GM23248 (cell line): ENCODE data around the gene PLEKHJ1. TPM values are rescaled to one million over a fixed set of nuclear protein-coding genes. Genes with fewer than 3 reads are reported as not detected.

Source experiments
- DNase-seq: peaks from one replicate; pipeline ENCODE4 v3.0.0-alpha.2; 2015
- H2AFZ ChIP-seq: fragments of 200-600 bp; sonication (generic); 2 replicates; pipeline ENCODE4 v1.6.1; 2016; ENCODE audit warnings: antibody characterized with exemption
- H3F3A ChIP-seq: fragments of 200-600 bp; sonication (generic); 2 replicates; pipeline ENCODE4 v1.6.1; 2016; ENCODE audit warnings: mild to moderate bottlenecking, antibody characterized with exemption, mixed run types; ENCODE audit not compliant: insufficient read depth
- H3K27ac ChIP-seq: fragments of 200-600 bp; sonication (generic); 2 replicates; pipeline ENCODE4 v1.5.1; 2016; ENCODE audit warnings: mild to moderate bottlenecking
- H3K27me3 ChIP-seq: fragments of 200-600 bp; sonication (generic); replicated peaks from 2 replicates; pipeline ENCODE4 v1.6.1; 2016; ENCODE audit warnings: mild to moderate bottlenecking; ENCODE audit not compliant: insufficient read depth
- H3K36me3 ChIP-seq: fragments of 200-600 bp; sonication (generic); 2 replicates; pipeline ENCODE4 v1.6.1; 2016; ENCODE audit warnings: low read depth, mild to moderate bottlenecking
- H3K4me1 ChIP-seq: fragments of 200-600 bp; sonication (generic); 2 replicates; pipeline ENCODE4 v1.6.1; 2016; ENCODE audit warnings: mild to moderate bottlenecking; ENCODE audit not compliant: insufficient read depth
- H3K4me2 ChIP-seq: fragments of 200-600 bp; sonication (generic); one replicate; pipeline ENCODE4 v1.6.1; 2016; ENCODE audit warnings: mild to moderate bottlenecking; ENCODE audit not compliant: unreplicated experiment
- H3K4me3 ChIP-seq: fragments of 200-600 bp; sonication (generic); 2 replicates; pipeline ENCODE4 v1.5.1; 2016; ENCODE audit warnings: mild to moderate bottlenecking
- H3K79me2 ChIP-seq: fragments of 200-600 bp; sonication (generic); 2 replicates; pipeline ENCODE4 v1.6.1; 2016; ENCODE audit warnings: mild to moderate bottlenecking; ENCODE audit not compliant: insufficient read depth
- H3K9ac ChIP-seq: fragments of 200-600 bp; sonication (generic); 2 replicates; pipeline ENCODE4 v1.6.1; 2016; ENCODE audit warnings: mild to moderate bottlenecking
- H3K9me2 ChIP-seq: fragments of 200-600 bp; sonication (generic); 2 replicates; pipeline ENCODE4 v1.6.1; 2016; ENCODE audit warnings: mixed run types, mild to moderate bottlenecking, moderate library complexity; ENCODE audit not compliant: insufficient read depth
- H3K9me3 ChIP-seq: fragments of 200-600 bp; sonication (generic); one replicate; pipeline ENCODE4 v1.6.1; 2017; ENCODE audit warnings: low read depth
- H4K20me1 ChIP-seq: fragments of 200-600 bp; sonication (generic); 2 replicates; pipeline ENCODE4 v1.6.0; 2016; ENCODE audit not compliant: insufficient read depth
- EZH2 ChIP-seq: fragments of 200-600 bp; sonication (generic); IDR thresholded peaks from 2 replicates; pipeline ENCODE4 v1.6.1; 2018; ENCODE audit warnings: antibody characterized with exemption, mild to moderate bottlenecking; ENCODE audit not compliant: insufficient read depth, poor library complexity, severe bottlenecking
- EZH2phosphoT487 ChIP-seq: fragments of 200-600 bp; sonication (generic); IDR thresholded peaks from 2 replicates; pipeline ENCODE4 v1.6.1; 2018; ENCODE audit warnings: antibody characterized with exemption, moderate library complexity, mild to moderate bottlenecking, low read depth; ENCODE audit not compliant: insufficient read depth
- WGBS, 2 experiments: methylation state at CpG; one replicate each; pipeline ENCODE4 v1.1.6; 2015 to 2017; ENCODE audit warnings: low lambda C conversion rate in 2 of 2, low coverage in 1 of 2; ENCODE audit errors: missing lambda C conversion rate in 2 of 2; 5-methylcytosine and 5-hydroxymethylcytosine counted together
- in situ Hi-C: fragments of 300-500 bp; cut with MboI; formaldehyde crosslinking; loops from 2 replicates; pipeline ENCODE4 v1.15.0; 2020
- polyA plus RNA-seq: library from polyadenylated mRNA; unstranded; fragments of >200 nt; fragmentation: Nextera tagmentation; extraction: Ambion mirVana; gene quantifications from 2 replicates; pipeline ENCODE4 v1.2.1, GENCODE V29; 2016
- total RNA-seq: library from RNA; depleted of rRNA; stranded (reverse); fragments of >200 nt; shearing (Covaris generic); gene quantifications from 2 replicates; pipeline ENCODE4 v1.2.3, GENCODE V29; 2014

Gene PLEKHJ1
- total and polyA plus RNA-seq, 2 experiments from 2014 or later: 62.3 to 68.3 TPM

DNA sequence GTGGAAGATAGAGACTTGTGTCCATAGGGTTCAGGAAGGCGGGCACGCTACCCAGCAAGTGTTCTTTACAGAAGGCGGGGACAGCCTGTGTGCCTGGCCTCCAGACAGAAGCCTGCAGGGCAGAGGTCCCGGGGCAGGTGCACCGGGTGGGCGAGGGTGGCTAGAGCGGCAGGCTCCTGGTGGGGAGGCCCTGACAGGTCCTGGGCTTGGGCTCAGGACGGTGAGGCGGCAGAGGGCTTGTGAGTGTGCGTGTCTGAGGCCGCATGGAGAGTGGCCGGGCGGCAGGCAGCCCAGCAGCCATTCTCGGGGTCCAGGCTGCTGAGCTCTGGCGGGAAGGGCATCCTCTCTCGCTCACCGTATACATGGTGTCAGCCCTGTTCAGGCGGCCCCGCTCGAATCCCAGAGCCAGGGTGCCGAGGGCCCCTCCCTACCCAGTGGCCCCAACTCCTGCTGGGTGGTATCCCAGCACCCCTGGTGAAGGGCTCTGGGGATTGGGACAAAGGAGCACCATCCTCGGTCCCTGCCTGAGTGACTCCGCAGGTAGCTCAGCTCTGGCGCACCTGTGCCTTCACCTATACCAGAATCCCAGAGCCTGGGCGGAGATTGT is 10.0 kb upstream of the PLEKHJ1 start:
- 92% methylated on average over 24 of the region's 25 CpGs for WGBS, 2 experiments
- H3K9ac ChIP-seq: no peak overlapping the region
- peaks cover 53% of the 10 kb centered on the region for H3K79me2 ChIP-seq
- no peak overlapping the region for H3K4me2 ChIP-seq
- H4K20me1 ChIP-seq: 0 out of 2 replicates have a peak, but pooled peaks cover 2% of the 10 kb centered on the region
- H3K9me3 ChIP-seq: no peaks in the 10 kb centered on the region
- H3K4me3 ChIP-seq: no peak overlapping the region
- peaks cover 3% of the 10 kb centered on the region; the same call in 1 of the 2 replicates for H3K4me1 ChIP-seq
- H3K36me3 ChIP-seq: peaks cover 20% of the 10 kb centered on the region; the same call in 1 of the 2 replicates
- H2AFZ ChIP-seq: no peak overlapping the region
- no peak overlapping the region for H3K27ac ChIP-seq
- peaks cover 8% of the 10 kb centered on the region for H3K27me3 ChIP-seq
- TF ChIP-seq EZH2phosphoT487: no peak
- TF ChIP-seq EZH2: no peak
- in situ Hi-C loops: no loop called here
- no peaks in the 10 kb centered on the region for H3K9me2 ChIP-seq
- no peak for DNase-seq
- no peaks in the 10 kb centered on the region; the same call in 1 of the 2 replicates for H3F3A ChIP-seq

DNA sequence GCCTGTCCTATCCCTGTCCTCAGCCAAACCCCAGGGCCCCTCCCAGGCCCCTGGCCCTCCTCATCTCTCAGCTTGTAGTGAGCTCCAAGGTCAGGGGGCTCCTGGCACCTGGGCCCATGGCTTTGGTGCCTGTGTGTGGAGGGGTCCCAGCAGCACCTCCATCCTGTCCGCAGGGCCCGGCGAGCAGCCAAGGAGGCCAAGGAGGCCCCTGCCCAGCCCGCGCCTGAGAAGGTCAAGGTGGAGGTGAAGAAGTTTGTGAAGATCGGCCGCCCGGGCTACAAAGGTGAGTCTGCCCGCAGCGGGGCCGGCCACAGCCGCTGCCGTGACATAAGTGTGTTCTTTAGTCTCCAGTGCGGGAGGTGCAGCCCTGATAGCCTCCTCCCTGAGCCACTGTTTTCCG is 9.1 kb upstream of the PLEKHJ1 start:
- 98 to 100% methylated on average over 15 of the region's 15 CpGs for WGBS, 2 experiments
- in situ Hi-C loops: no loop called here
- TF ChIP-seq EZH2phosphoT487: no peak
- no peak for TF ChIP-seq EZH2
- H3K9me2 ChIP-seq: no peaks in the 10 kb centered on the region
- peaks cover 5% of the 10 kb centered on the region for H3K27me3 ChIP-seq
- no peaks in the 10 kb centered on the region for H3K9me3 ChIP-seq
- H3K4me3 ChIP-seq: no peak overlapping the region
- peaks cover 61% of the 10 kb centered on the region for H3K79me2 ChIP-seq
- no peak overlapping the region for H3K9ac ChIP-seq
- DNase-seq: no peak
- no peaks in the 10 kb centered on the region; the same call in 1 of the 2 replicates for H3F3A ChIP-seq
- no peak overlapping the region for H2AFZ ChIP-seq
- peaks cover 12% of the 10 kb centered on the region for H3K4me1 ChIP-seq
- H4K20me1 ChIP-seq: 0 out of 2 replicates have a peak, but pooled peaks cover 6% of the 10 kb centered on the region
- H3K36me3 ChIP-seq: peaks cover 20% of the 10 kb centered on the region; the same call in 1 of the 2 replicates
- H3K4me2 ChIP-seq: no peak overlapping the region
- no peak overlapping the region for H3K27ac ChIP-seq

DNA sequence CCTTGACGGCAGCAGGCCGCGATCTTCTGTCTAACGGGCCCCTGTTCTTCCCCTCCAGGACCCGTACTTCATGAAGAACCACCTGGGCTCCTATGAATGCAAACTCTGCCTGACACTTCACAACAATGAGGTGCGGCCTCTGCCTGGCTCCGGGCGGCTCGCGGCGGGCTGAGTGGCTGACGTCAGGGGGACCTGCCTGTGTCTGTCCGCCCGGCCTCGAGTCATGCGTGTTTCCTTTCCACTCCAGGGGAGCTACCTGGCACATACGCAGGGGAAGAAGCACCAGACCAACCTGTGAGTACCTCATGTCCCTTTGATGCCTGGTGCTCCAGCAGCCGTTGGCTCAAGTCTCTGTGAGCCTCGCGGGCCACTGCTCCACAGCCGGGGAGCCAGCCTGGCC is 8.4 kb upstream of the PLEKHJ1 start:
- H3K9me3 ChIP-seq: no peaks in the 10 kb centered on the region
- H3K9ac ChIP-seq: no peak overlapping the region
- peaks cover 69% of the 10 kb centered on the region for H3K79me2 ChIP-seq
- no peak for DNase-seq
- TF ChIP-seq EZH2: no peak
- no peak for TF ChIP-seq EZH2phosphoT487
- H3K4me1 ChIP-seq: peaks cover 14% of the 10 kb centered on the region
- H3K4me2 ChIP-seq: no peak overlapping the region
- no peaks in the 10 kb centered on the region for H3K27me3 ChIP-seq
- in situ Hi-C loops: no loop called here
- no peak overlapping the region for H3K27ac ChIP-seq
- 0 out of 2 replicates have a peak, but pooled peaks cover 6% of the 10 kb centered on the region for H4K20me1 ChIP-seq
- H3K4me3 ChIP-seq: no peak overlapping the region
- no peaks in the 10 kb centered on the region for H3K9me2 ChIP-seq
- H3K36me3 ChIP-seq: peaks cover 20% of the 10 kb centered on the region; the same call in 1 of the 2 replicates
- 91 to 92% methylated on average over 19 to 21 of the region's 21 CpGs for WGBS, 2 experiments
- peaks cover under 1% of the 10 kb centered on the region; the same call in 1 of the 2 replicates for H3F3A ChIP-seq
- H2AFZ ChIP-seq: no peak overlapping the region

DNA sequence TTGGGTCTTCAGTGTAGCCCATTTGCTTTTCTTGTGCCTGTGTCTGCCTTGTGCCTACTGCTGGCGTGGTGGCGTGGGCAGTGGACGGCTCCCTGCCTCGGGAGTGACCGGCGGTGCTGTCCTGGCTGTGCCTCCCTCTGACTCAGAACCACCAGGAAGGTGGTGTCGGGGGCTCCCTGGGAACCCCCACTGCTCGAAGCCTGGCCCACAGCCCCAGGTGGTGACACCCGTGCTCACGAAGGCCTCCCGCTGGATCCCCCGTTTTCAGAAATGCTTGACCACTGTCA is 7.9 kb upstream of the PLEKHJ1 start:
- peaks cover 14% of the 10 kb centered on the region for H3K4me1 ChIP-seq
- H3K27ac ChIP-seq: no peak overlapping the region
- no peaks in the 10 kb centered on the region for H3K9me3 ChIP-seq
- H3K27me3 ChIP-seq: no peaks in the 10 kb centered on the region
- no peak overlapping the region for H3K4me3 ChIP-seq
- no peak for TF ChIP-seq EZH2phosphoT487
- no peak for TF ChIP-seq EZH2
- no peak for DNase-seq
- H4K20me1 ChIP-seq: 0 out of 2 replicates have a peak, but pooled peaks cover 6% of the 10 kb centered on the region
- in situ Hi-C loops: no loop called here
- H3F3A ChIP-seq: peaks cover 4% of the 10 kb centered on the region; the same call in 1 of the 2 replicates
- no peaks in the 10 kb centered on the region for H3K9me2 ChIP-seq
- H3K9ac ChIP-seq: no peak overlapping the region
- H3K36me3 ChIP-seq: peaks cover 20% of the 10 kb centered on the region; the same call in 1 of the 2 replicates
- H3K4me2 ChIP-seq: no peak overlapping the region
- H2AFZ ChIP-seq: no peak overlapping the region
- peaks cover 73% of the 10 kb centered on the region for H3K79me2 ChIP-seq
- WGBS, 2 experiments: 79 to 89% methylated on average over 8 to 12 of the region's 12 CpGs
